PC-3 (cell line): ENCODE results near the gene CXXC5. TPM values are rescaled to one million over a fixed set of nuclear protein-coding genes. Genes with fewer than 3 reads are reported as not detected.

Experiments used
- ATAC-seq: fragments of 200-7000 bp; cut with Tn5 transposase; 2 replicates; pipeline ENCODE4 v1.9.1; 2020; ENCODE audit warnings: mild to moderate bottlenecking, moderate library complexity
- BruUV-seq: library from RNA; stranded (reverse); fragments of 400-500 nt; replicated peaks from 2 replicates; lab custom pipeline; 2021; lab: Mats Ljungman, UMichigan
- CTCF ChIA-PET: fragments of 300-600 bp; sonication (Branson Sonifier 250); formaldehyde crosslinking; loops from one replicate; lab custom pipeline; 2022; ENCODE audit warnings: antibody characterized with exemption; lab: Charles Lee
- POLR2A ChIA-PET: fragments of 300-600 bp; sonication (Branson Sonifier 250); formaldehyde crosslinking; loops from one replicate; lab custom pipeline; 2022; ENCODE audit warnings: antibody characterized with exemption; ENCODE audit not compliant: unreplicated experiment; lab: Charles Lee
- DNase-seq: peaks from one replicate; pipeline ENCODE4 v3.0.0-alpha.2; 2015
- H2AFZ ChIP-seq: fragments of 300-600 bp; sonication (generic); 2 replicates; pipeline ENCODE4 v1.6.0; 2016; ENCODE audit warnings: antibody characterized with exemption, low read length
- H3F3A ChIP-seq: fragments of 300-600 bp; sonication (generic); one replicate; pipeline ENCODE4 v1.6.0; 2017; ENCODE audit warnings: antibody characterized with exemption, low read length, control low read depth, mild to moderate bottlenecking; ENCODE audit not compliant: unreplicated experiment
- H3K27ac ChIP-seq: fragments of 300-600 bp; sonication (generic); 2 replicates; pipeline ENCODE4 v1.5.1; 2016; ENCODE audit warnings: mild to moderate bottlenecking, low read length
- H3K27me3 ChIP-seq: fragments of 300-600 bp; sonication (generic); 2 replicates; pipeline ENCODE4 v1.6.1; 2016; ENCODE audit warnings: low read length, mixed read lengths
- H3K36me3 ChIP-seq: fragments of 300-600 bp; sonication (generic); 2 replicates; pipeline ENCODE4 v1.6.1; 2016; ENCODE audit warnings: low read depth, mixed run types, low read length, mixed read lengths
- H3K4me1 ChIP-seq: fragments of 300-600 bp; sonication (generic); 2 replicates; pipeline ENCODE4 v1.5.1; 2016; ENCODE audit warnings: low read length; ENCODE audit not compliant: insufficient read depth
- H3K4me2 ChIP-seq: fragments of 300-600 bp; sonication (generic); 2 replicates; pipeline ENCODE4 v1.6.0; 2016; ENCODE audit warnings: low read length
- H3K4me3 ChIP-seq: fragments of 300-600 bp; sonication (generic); 2 replicates; pipeline ENCODE4 v1.5.1; 2016; ENCODE audit warnings: mild to moderate bottlenecking, low read length, mixed read lengths
- H3K79me2 ChIP-seq: fragments of 300-600 bp; sonication (generic); 2 replicates; pipeline ENCODE4 v1.6.1; 2017; ENCODE audit warnings: low read length, mixed read lengths
- H3K9ac ChIP-seq: fragments of 300-600 bp; sonication (generic); 2 replicates; pipeline ENCODE4 v1.6.0; 2016; ENCODE audit warnings: mild to moderate bottlenecking, low read length
- H3K9me2 ChIP-seq: fragments of 300-600 bp; sonication (generic); replicated peaks from 2 replicates; pipeline ENCODE4 v1.6.1; 2016; ENCODE audit warnings: mixed run types, low read length, mixed read lengths
- H3K9me3 ChIP-seq: fragments of 300-600 bp; sonication (generic); 2 replicates; pipeline ENCODE4 v1.6.1; 2016; ENCODE audit warnings: low read length, mixed read lengths
- H4K20me1 ChIP-seq: fragments of 300-600 bp; sonication (generic); 2 replicates; pipeline ENCODE4 v1.6.1; 2016; ENCODE audit warnings: low read length, mixed read lengths
- CTCF ChIP-seq: fragments of 300-600 bp; sonication (generic); conservative IDR thresholded peaks from 2 replicates; pipeline ENCODE4 v1.5.1; 2017; ENCODE audit warnings: antibody characterized with exemption, low read depth, mild to moderate bottlenecking, low read length
- EZH2 ChIP-seq: fragments of 300-600 bp; sonication (generic); IDR thresholded peaks from one replicate; pipeline ENCODE4 v1.6.1; 2017; ENCODE audit warnings: antibody characterized with exemption, mild to moderate bottlenecking, low read length; ENCODE audit not compliant: unreplicated experiment
- EZH2phosphoT487 ChIP-seq: fragments of 300-600 bp; sonication (generic); IDR thresholded peaks from 2 replicates; pipeline ENCODE4 v1.6.1; 2018; ENCODE audit warnings: mild to moderate bottlenecking, antibody characterized with exemption, low read length, borderline replicate concordance
- intact Hi-C: fragments of 100-400 bp; cut with micrococcal nuclease; formaldehyde crosslinking; loops from 2 replicates; pipeline ENCODE4 v1.9.0; 2023
- total RNA-seq: library from RNA; depleted of rRNA; stranded (reverse); fragments of >200 nt; gene quantifications from 2 replicates; pipeline ENCODE4 v1.2.3, GENCODE V29; 2014

The CXXC5 gene
- total RNA-seq, 1 experiment from 2014 or later: 31.1 TPM

- H3K4me1 ChIP-seq: peaks cover 31% of the 10 kb centered on the region
- intact Hi-C loops: no loop called here
- no peaks in the 10 kb centered on the region for H3K9me3 ChIP-seq
- TF ChIP-seq EZH2 (no peak), EZH2phosphoT487 (no peak), CTCF (no peak)
- no peak for DNase-seq
- ATAC-seq: no peak
- H3K9me2 ChIP-seq: no peaks in the 10 kb centered on the region
- peak overlapping the region; percentile 25; the same call in 1 of the 2 replicates for H2AFZ ChIP-seq
- POLR2A ChIA-PET: interaction anchor here (1.5 kb wide), 1 partner anchor 12 kb away, joined by 4 read pairs; the partner anchor contains the start of gene CXXC5
- peak overlapping the region; percentile 67 for H3K27ac ChIP-seq
- no peaks in the 10 kb centered on the region for H3F3A ChIP-seq
- CTCF ChIA-PET: no interaction called here
- no peaks in the 10 kb centered on the region for H3K27me3 ChIP-seq
- no TSS peak for BruUV-seq
- H3K9ac ChIP-seq: peak overlapping the region; percentile 39; the same call in 1 of the 2 replicates
- peaks cover 56% of the 10 kb centered on the region for H3K79me2 ChIP-seq
- H3K4me2 ChIP-seq: peak overlapping the region; percentile 70
- H3K36me3 ChIP-seq: no peaks in the 10 kb centered on the region
- no peak overlapping the region for H3K4me3 ChIP-seq
- no peaks in the 10 kb centered on the region for H4K20me1 ChIP-seq
Observed at GRCh38 chr5:139659695-139660101, 11.5 kb downstream of the CXXC5 start.

GRCh38 chr5:139660105-139660922 is 12.2 kb downstream of the CXXC5 start:
- ChIA-PET CTCF (interaction anchor here (0.6 to 1.4 kb wide), 3 partner anchors 27 to 106 kb away, joined by 3 to 4 read pairs (median 4); no protein-coding TSS in a partner anchor), POLR2A (interaction anchor here (1.5 kb wide), 1 partner anchor 12 kb away, joined by 4 read pairs; the partner anchor contains the start of gene CXXC5)
- TF ChIP-seq CTCF: no peak
- no peak for TF ChIP-seq EZH2phosphoT487
- TF ChIP-seq EZH2: no peak
- peak; percentile 82 for DNase-seq
- Histone ChIP-seq H3K27me3 (no peaks in the 10 kb centered on the region), H3F3A (no peaks in the 10 kb centered on the region), H3K9me2 (no peaks in the 10 kb centered on the region), H3K9me3 (no peaks in the 10 kb centered on the region), H3K4me1 (peaks cover 31% of the 10 kb centered on the region), H4K20me1 (no peaks in the 10 kb centered on the region), H3K27ac (peak overlapping the region; percentile 67), H3K36me3 (no peaks in the 10 kb centered on the region), H2AFZ (peak overlapping the region; percentile 25; the same call in 1 of the 2 replicates), H3K4me2 (peak overlapping the region; percentile 75), H3K79me2 (peaks cover 55% of the 10 kb centered on the region), H3K4me3 (no peak overlapping the region; the same call in 1 of the 2 replicates), H3K9ac (peak overlapping the region; percentile 69)
- no TSS peak for BruUV-seq
- intact Hi-C loops: no loop called here
- peak; percentile 76 for ATAC-seq
